H1 (cell line): ENCODE results near the gene PILRB.
"Not testable (repeated sequence)": the region's sequence is repeated elsewhere in the genome, so short reads cannot be mapped to it uniquely, and the experiment has no call there.

ENCODE experiments used
- CTCF ChIP-seq, 3 experiments: IDR thresholded peaks; 1 replicate in 2 of 3; 2 replicates in 1 of 3; pipeline versions ENCODE4 v1.5.1 to v1.6.1; 2011; ENCODE audit warnings: low read length in 3 of 3, mild to moderate bottlenecking in 3 of 3, inconsistent platforms in 2 of 3, low read depth in 1 of 3, moderate library complexity in 1 of 3; ENCODE audit not compliant: insufficient read depth in 1 of 3; ENCODE audit errors: control extremely low read depth in 1 of 3
- EP300 ChIP-seq, 2 experiments: IDR thresholded peaks; 1 replicate in 1 of 2; 2 replicates in 1 of 2; pipeline ENCODE4 v1.6.1; 2011 to 2012; ENCODE audit warnings: low read depth in 2 of 2, low read length in 2 of 2, mild to moderate bottlenecking in 2 of 2, borderline replicate concordance in 1 of 2, inconsistent platforms in 1 of 2, moderate library complexity in 1 of 2
- POLR2A ChIP-seq, 2 experiments: IDR thresholded peaks; 1 replicate in 1 of 2; 2 replicates in 1 of 2; pipeline ENCODE4 v1.6.1; 2011; ENCODE audit warnings: low read depth in 2 of 2, low read length in 2 of 2, mild to moderate bottlenecking in 2 of 2; ENCODE audit errors: control extremely low read depth in 1 of 2
- SP4 ChIP-seq: IDR thresholded peaks from 2 replicates; pipeline ENCODE4 v1.6.1; 2012; ENCODE audit warnings: low read length, inconsistent platforms

DNA sequence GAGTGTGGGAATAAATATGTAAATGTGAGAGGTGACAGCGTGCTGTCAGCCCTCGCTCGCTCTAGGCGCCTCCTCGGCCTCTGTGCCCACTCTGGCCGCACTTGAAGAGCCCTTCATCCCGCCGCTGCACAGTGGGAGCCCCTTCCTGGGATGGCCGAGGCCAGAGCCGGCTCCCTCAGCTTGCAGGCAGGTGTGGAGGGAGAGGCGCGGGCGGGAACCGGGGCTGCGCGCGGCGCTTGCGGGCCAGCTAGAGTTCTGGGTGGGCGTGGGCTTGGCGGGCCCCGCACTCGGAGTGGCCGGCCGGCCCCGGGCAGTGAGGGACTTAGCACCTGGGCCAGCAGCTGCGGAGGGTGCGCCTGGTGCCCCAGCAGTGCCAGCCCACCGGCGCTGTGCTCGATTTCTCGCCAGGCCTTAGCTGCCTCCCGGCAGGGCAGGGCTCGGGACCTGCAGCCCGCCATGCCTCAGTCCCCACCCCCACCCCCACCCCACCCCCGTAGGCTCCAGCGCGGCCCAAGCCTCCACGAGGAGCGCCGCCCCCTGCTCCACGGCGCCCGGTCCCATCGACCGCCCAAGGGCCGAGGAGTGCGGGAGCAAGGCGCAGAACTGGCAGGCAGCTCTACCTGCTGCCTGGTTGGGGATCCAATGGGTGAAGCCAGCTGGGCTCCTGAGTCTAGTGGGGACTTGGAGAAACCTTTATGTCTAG, 23.8 kb downstream of the PILRB start:
- TF ChIP-seq CTCF (IDR thresholded peaks at IDR 0.05; ENCODE audit: control extremely low read depth in 1 of 3, insufficient read depth in 1 of 3, low read depth in 1 of 3, low read length in 3 of 3); EP300 (IDR thresholded peaks at IDR 0.05; ENCODE audit: borderline replicate concordance in 1 of 2, low read depth in 2 of 2, low read length in 2 of 2); SP4; POLR2A (IDR thresholded peaks at IDR 0.05; ENCODE audit: control extremely low read depth in 1 of 2, low read depth in 2 of 2, low read length in 2 of 2): not testable (repeated sequence)
